Astrocyte (in vitro differentiated cells and primary cell): ENCODE data around the gene TAS1R1. TPM values are rescaled to one million over a fixed set of nuclear protein-coding genes. Genes with fewer than 3 reads are reported as not detected.

Experiments
- DNase-seq: peaks from one replicate; pipeline ENCODE4 v3.0.0-alpha.2; 2010; ENCODE audit warnings: low read depth
- FAIRE-seq: peaks from 2 replicates; lab custom pipeline; 2011; peaks lifted over from hg19 to GRCh38; lab: Jason Lieb, UNC
- H2AFZ ChIP-seq: 2 replicates; pipeline ENCODE4 v1.6.0; 2012; ENCODE audit warnings: low read depth, low read length, inconsistent platforms
- H3K27ac ChIP-seq: 2 replicates; pipeline ENCODE4 v1.5.1; 2011; ENCODE audit warnings: low read depth, low read length, inconsistent platforms
- H3K27me3 ChIP-seq: 2 replicates; pipeline ENCODE4 v1.6.0; 2011; ENCODE audit warnings: low read length, inconsistent platforms; ENCODE audit not compliant: insufficient read depth
- H3K36me3 ChIP-seq: 2 replicates; pipeline ENCODE4 v1.5.1; 2011; ENCODE audit warnings: low read length, inconsistent platforms; ENCODE audit not compliant: insufficient read depth
- H3K4me1 ChIP-seq: 2 replicates; pipeline ENCODE4 v1.5.1; 2011; ENCODE audit warnings: low read length, inconsistent platforms; ENCODE audit not compliant: insufficient read depth
- H3K4me2 ChIP-seq: 2 replicates; pipeline ENCODE4 v1.6.0; 2012; ENCODE audit warnings: low read length, inconsistent platforms
- H3K4me3 ChIP-seq: 2 replicates; pipeline ENCODE4 v1.5.1; 2011; ENCODE audit warnings: low read depth, mild to moderate bottlenecking, low read length, inconsistent platforms; ENCODE audit not compliant: insufficient read depth
- H3K79me2 ChIP-seq: 2 replicates; pipeline ENCODE4 v1.6.0; 2012; ENCODE audit warnings: mild to moderate bottlenecking, low read length, inconsistent platforms; ENCODE audit not compliant: insufficient read depth
- H3K9ac ChIP-seq: 2 replicates; pipeline ENCODE4 v1.6.0; 2012; ENCODE audit warnings: mild to moderate bottlenecking, low read length, inconsistent platforms
- H3K9me3 ChIP-seq: 2 replicates; pipeline ENCODE4 v1.5.1; 2012; ENCODE audit warnings: low read depth, mild to moderate bottlenecking, low read length, inconsistent platforms; ENCODE audit not compliant: insufficient read depth
- H4K20me1 ChIP-seq: 2 replicates; pipeline ENCODE4 v1.6.0; 2012; ENCODE audit warnings: low read length, inconsistent platforms; ENCODE audit not compliant: insufficient read depth
- H3K27ac Mint-ChIP-seq: one replicate; pipeline ENCODE4 v1.8.0; 2021; ENCODE audit warnings: mild to moderate bottlenecking, mixed read lengths; ENCODE audit not compliant: unreplicated experiment
- H3K27me3 Mint-ChIP-seq: one replicate; pipeline ENCODE4 v1.8.0; 2021; ENCODE audit warnings: low read depth, mixed read lengths; ENCODE audit not compliant: unreplicated experiment
- H3K36me3 Mint-ChIP-seq: one replicate; pipeline ENCODE4 v1.8.0; 2021; ENCODE audit warnings: low read depth, mixed read lengths; ENCODE audit not compliant: unreplicated experiment
- H3K4me1 Mint-ChIP-seq: one replicate; pipeline ENCODE4 v1.8.0; 2021; ENCODE audit warnings: low read depth, mixed read lengths; ENCODE audit not compliant: unreplicated experiment
- H3K4me3 Mint-ChIP-seq: one replicate; pipeline ENCODE4 v1.8.0; 2021; ENCODE audit warnings: mild to moderate bottlenecking, moderate library complexity, mixed read lengths; ENCODE audit not compliant: unreplicated experiment
- H3K9me3 Mint-ChIP-seq: one replicate; pipeline ENCODE4 v1.8.0; 2021; ENCODE audit warnings: mild to moderate bottlenecking, mixed read lengths; ENCODE audit not compliant: unreplicated experiment
- CTCF ChIP-seq: IDR thresholded peaks from 2 replicates; pipeline ENCODE4 v1.5.1; 2011; ENCODE audit warnings: low read depth, mild to moderate bottlenecking, inconsistent platforms, low read length, moderate library complexity; ENCODE audit not compliant: insufficient read depth
- EZH2 ChIP-seq: IDR thresholded peaks from 2 replicates; pipeline ENCODE4 v1.6.1; 2012; ENCODE audit warnings: mild to moderate bottlenecking, low read length, inconsistent platforms; ENCODE audit not compliant: insufficient read depth
- total RNA-seq: library from RNA; stranded (reverse); gene quantifications from 2 replicates; pipeline ENCODE4 v1.2.1, GENCODE V29; 2021

Gene TAS1R1
- total RNA-seq, 1 donor from 2014 or later: not detected

DNA sequence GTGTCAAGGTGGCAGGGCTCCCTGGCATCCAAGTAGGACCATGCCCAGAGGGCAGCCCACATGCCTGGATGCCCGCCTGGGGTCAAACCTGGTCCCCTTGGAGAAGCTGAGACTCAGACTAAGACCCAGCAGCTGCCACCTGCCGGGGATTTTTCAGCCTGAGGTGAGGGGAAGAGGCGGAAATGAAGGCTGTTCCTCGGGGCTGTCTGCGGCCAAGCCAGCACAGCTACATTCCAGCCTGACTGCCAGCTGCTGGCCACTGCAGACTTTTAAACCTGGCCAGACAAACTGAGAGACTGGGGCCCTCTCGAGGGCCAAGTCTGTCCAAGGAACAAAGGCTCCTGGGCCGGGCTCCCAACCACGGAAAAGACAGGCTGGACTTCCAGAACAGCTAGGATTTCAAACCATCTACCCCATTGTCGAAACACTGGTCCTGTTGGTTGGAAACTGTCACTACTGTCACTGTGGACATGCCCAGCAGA lies 41.7 kb upstream of the TAS1R1 start:
- Histone ChIP-seq H2AFZ (no peak overlapping the region), H4K20me1 (no peaks in the 10 kb centered on the region), H3K79me2 (no peaks in the 10 kb centered on the region), H3K4me3 (no peak overlapping the region), H3K9ac (no peak overlapping the region), H3K27ac (no peak overlapping the region), H3K27me3 (no peaks in the 10 kb centered on the region), H3K4me2 (no peak overlapping the region), H3K36me3 (no peaks in the 10 kb centered on the region), H3K4me1 (peaks cover 13% of the 10 kb centered on the region), H3K9me3 (no peaks in the 10 kb centered on the region)
- Mint-ChIP-seq H3K36me3 (no peaks in the 10 kb centered on the region), H3K4me3 (no peak overlapping the region), H3K27ac (no peak overlapping the region), H3K9me3 (no peaks in the 10 kb centered on the region), H3K27me3 (no peaks in the 10 kb centered on the region), H3K4me1 (peaks cover 9% of the 10 kb centered on the region)
- FAIRE-seq (no peak), DNase-seq (no peak)
- no peak for TF ChIP-seq EZH2
- no peak for TF ChIP-seq CTCF

- no peak for TF ChIP-seq EZH2
- no peaks in the 10 kb centered on the region for H3K27me3 Mint-ChIP-seq
- no peak overlapping the region for H3K27ac Mint-ChIP-seq
- H3K27ac ChIP-seq: no peak overlapping the region
- DNase-seq (no peak), FAIRE-seq (no peak)
- no peaks in the 10 kb centered on the region for H3K36me3 Mint-ChIP-seq
- H3K79me2 ChIP-seq: no peaks in the 10 kb centered on the region
- H3K36me3 ChIP-seq: no peaks in the 10 kb centered on the region
- H3K9me3 ChIP-seq: no peaks in the 10 kb centered on the region
- peaks cover 23% of the 10 kb centered on the region for H3K4me1 Mint-ChIP-seq
- no peak overlapping the region for H2AFZ ChIP-seq
- H4K20me1 ChIP-seq: no peaks in the 10 kb centered on the region
- H3K9ac ChIP-seq: no peak overlapping the region
- H3K9me3 Mint-ChIP-seq: no peaks in the 10 kb centered on the region
- peaks cover 32% of the 10 kb centered on the region for H3K4me1 ChIP-seq
- peak overlapping the region; percentile 31 for H3K4me2 ChIP-seq
- no peak overlapping the region for H3K4me3 ChIP-seq
- H3K4me3 Mint-ChIP-seq: no peak overlapping the region
- no peaks in the 10 kb centered on the region for H3K27me3 ChIP-seq
These were observed 39.3 kb upstream of the TAS1R1 start for GRCh38 chr1:6515771-6516170.

- Histone ChIP-seq H3K36me3 (no peaks in the 10 kb centered on the region), H3K9me3 (no peaks in the 10 kb centered on the region), H3K4me3 (no peak overlapping the region), H3K9ac (no peak overlapping the region), H3K27me3 (no peaks in the 10 kb centered on the region), H4K20me1 (no peaks in the 10 kb centered on the region), H2AFZ (peak overlapping the region; percentile 17), H3K4me1 (peaks cover 32% of the 10 kb centered on the region), H3K27ac (no peak overlapping the region), H3K79me2 (no peaks in the 10 kb centered on the region), H3K4me2 (peak overlapping the region; percentile 41)
- peaks cover 31% of the 10 kb centered on the region for H3K4me1 Mint-ChIP-seq
- TF ChIP-seq CTCF: no peak
- TF ChIP-seq EZH2: no peak
- H3K4me3 Mint-ChIP-seq: no peak overlapping the region
- FAIRE-seq: no peak
- peak overlapping the region; percentile 78 for H3K27ac Mint-ChIP-seq
- H3K27me3 Mint-ChIP-seq: no peaks in the 10 kb centered on the region
- DNase-seq: no peak
- no peaks in the 10 kb centered on the region for H3K9me3 Mint-ChIP-seq
- no peaks in the 10 kb centered on the region for H3K36me3 Mint-ChIP-seq
These were observed 37.7 kb upstream of the TAS1R1 start for GRCh38 chr1:6517435-6517851.
